ENCODE measurements around the gene SGCB.
A peak's percentile ranks its signal among the peaks of the same experiment; 100 is the strongest.

SGCB gene

DNA sequence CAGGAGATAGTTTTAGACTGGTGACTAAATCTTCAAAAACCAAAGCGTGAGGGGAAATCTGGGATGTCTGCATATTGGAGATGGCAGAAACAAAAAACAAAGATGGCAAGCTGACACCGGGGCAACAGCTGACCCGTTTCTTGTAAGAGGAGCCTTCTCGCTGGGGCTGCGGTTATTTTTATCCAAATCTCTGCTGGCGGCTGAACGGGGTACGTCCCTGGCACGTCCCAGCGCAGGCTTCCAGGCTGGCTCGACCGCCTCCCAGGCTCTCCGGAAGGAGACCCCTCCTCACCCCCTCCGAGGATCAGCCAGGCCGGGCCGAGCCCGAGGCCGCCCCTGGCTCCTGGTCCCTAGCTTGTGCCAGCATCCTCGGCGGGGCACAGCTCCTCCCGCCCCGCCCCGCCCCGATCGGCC is 403 bp downstream of the SGCB start:
- Histone ChIP-seq H4K5ac (ENCODE audit: low read length) (no peak overlapping the region), H2BK120ac (ENCODE audit: low read depth, low read length) (peak overlapping the region; percentile 82), H2AK5ac (ENCODE audit: low read length) (no peak overlapping the region), H3K4me2 (ENCODE audit: low read length) (peak overlapping the region; percentile 35), H3K23ac (ENCODE audit: low read length) (no peak overlapping the region), H3K27ac (ENCODE audit: low read depth, low read length) (no peak overlapping the region), H3K4me1 (ENCODE audit: control insufficient read depth, low read depth, low read length) (no peaks in the 10 kb centered on the region), H3K79me2 (ENCODE audit: control insufficient read depth, insufficient read depth, low read length) (peaks cover 4% of the 10 kb centered on the region), H3K56ac (ENCODE audit: low read length) (peak overlapping the region; percentile 81), H3K18ac (ENCODE audit: low read length) (peak overlapping the region; percentile 98), H3K4ac (ENCODE audit: low read depth, low read length) (peak overlapping the region; percentile 78), H4K8ac (ENCODE audit: low read depth, low read length) (peak overlapping the region; percentile 95), H3K79me1 (ENCODE audit: low read length) (peaks cover 7% of the 10 kb centered on the region), H3K9ac (ENCODE audit: low read length) (peak overlapping the region; percentile 79), H2BK5ac (ENCODE audit: low read length) (no peak overlapping the region), H2BK15ac (replicated peaks; ENCODE audit: low read depth) (no peak overlapping the region), H3K36me3 (ENCODE audit: control insufficient read depth, insufficient read depth, low read length) (no peaks in the 10 kb centered on the region), H3K27me3 (ENCODE audit: insufficient read depth, low read length, poor library complexity) (no peaks in the 10 kb centered on the region), H3K4me3 (ENCODE audit: low read length) (peak overlapping the region; percentile 62)
- peak; percentile 51 for DNase-seq
- WGBS (ENCODE audit: extremely low coverage, insufficient coverage, low lambda C conversion rate): no CpG with 5 or more reads among the region's 25 CpGs

GRCh38 chr4:52036886-52037530 is 1.1 kb downstream of the SGCB start:
- Histone ChIP-seq H3K18ac (ENCODE audit: low read length) (no peak overlapping the region), H3K79me2 (ENCODE audit: control insufficient read depth, insufficient read depth, low read length) (peaks cover 4% of the 10 kb centered on the region), H3K36me3 (ENCODE audit: control insufficient read depth, insufficient read depth, low read length) (no peaks in the 10 kb centered on the region), H4K8ac (ENCODE audit: low read depth, low read length) (no peak overlapping the region), H4K5ac (ENCODE audit: low read length) (no peak overlapping the region), H3K4me1 (ENCODE audit: control insufficient read depth, low read depth, low read length) (no peaks in the 10 kb centered on the region), H3K4me2 (ENCODE audit: low read length) (no peak overlapping the region), H3K56ac (ENCODE audit: low read length) (no peak overlapping the region), H2BK15ac (replicated peaks; ENCODE audit: low read depth) (no peak overlapping the region), H3K27me3 (ENCODE audit: insufficient read depth, low read length, poor library complexity) (no peaks in the 10 kb centered on the region), H3K4ac (ENCODE audit: low read depth, low read length) (no peak overlapping the region), H2BK120ac (ENCODE audit: low read depth, low read length) (no peak overlapping the region), H3K27ac (ENCODE audit: low read depth, low read length) (no peak overlapping the region), H3K79me1 (ENCODE audit: low read length) (peaks cover 7% of the 10 kb centered on the region), H3K23ac (ENCODE audit: low read length) (no peak overlapping the region), H3K9ac (ENCODE audit: low read length) (no peak overlapping the region), H2AK5ac (ENCODE audit: low read length) (no peak overlapping the region), H3K4me3 (ENCODE audit: low read length) (no peak overlapping the region), H2BK5ac (ENCODE audit: low read length) (no peak overlapping the region)
- no CpG with 5 or more reads among the region's 7 CpGs for WGBS (ENCODE audit: extremely low coverage, insufficient coverage, low lambda C conversion rate)
- no peak for DNase-seq

GRCh38 chr4:52035190-52035589 is 2.9 kb downstream of the SGCB start:
- H3K9ac ChIP-seq (ENCODE audit: low read length): no peak overlapping the region

GRCh38 chr4:52032005-52032404 is 6.1 kb downstream of the SGCB start:
- no peak for DNase-seq
- Histone ChIP-seq H2BK15ac (replicated peaks; ENCODE audit: low read depth) (no peak overlapping the region), H3K79me1 (ENCODE audit: low read length) (peaks cover 7% of the 10 kb centered on the region), H2BK5ac (ENCODE audit: low read length) (no peak overlapping the region), H3K9ac (ENCODE audit: low read length) (no peak overlapping the region), H3K4me2 (ENCODE audit: low read length) (no peak overlapping the region), H3K23ac (ENCODE audit: low read length) (no peak overlapping the region), H2AK5ac (ENCODE audit: low read length) (no peak overlapping the region), H3K18ac (ENCODE audit: low read length) (no peak overlapping the region), H3K4me1 (ENCODE audit: control insufficient read depth, low read depth, low read length) (no peaks in the 10 kb centered on the region), H3K36me3 (ENCODE audit: control insufficient read depth, insufficient read depth, low read length) (peaks cover 1% of the 10 kb centered on the region), H3K27ac (ENCODE audit: low read depth, low read length) (no peak overlapping the region), H3K79me2 (ENCODE audit: control insufficient read depth, insufficient read depth, low read length) (peaks cover 4% of the 10 kb centered on the region), H3K56ac (ENCODE audit: low read length) (no peak overlapping the region), H2BK120ac (ENCODE audit: low read depth, low read length) (no peak overlapping the region), H4K8ac (ENCODE audit: low read depth, low read length) (no peak overlapping the region), H4K5ac (ENCODE audit: low read length) (no peak overlapping the region), H3K27me3 (ENCODE audit: insufficient read depth, low read length, poor library complexity) (no peaks in the 10 kb centered on the region), H3K4ac (ENCODE audit: low read depth, low read length) (no peak overlapping the region), H3K4me3 (ENCODE audit: low read length) (no peak overlapping the region)
- WGBS (ENCODE audit: extremely low coverage, insufficient coverage, low lambda C conversion rate): no CpG with 5 or more reads among the region's 1 CpG

More at GRCh38 chr4:52035190-52035589, 2.9 kb downstream of the SGCB start:
- Histone ChIP-seq H3K27ac (ENCODE audit: low read depth, low read length) (no peak overlapping the region), H3K27me3 (ENCODE audit: insufficient read depth, low read length, poor library complexity) (no peaks in the 10 kb centered on the region), H3K56ac (ENCODE audit: low read length) (no peak overlapping the region), H2AK5ac (ENCODE audit: low read length) (no peak overlapping the region), H3K79me1 (ENCODE audit: low read length) (peaks cover 7% of the 10 kb centered on the region), H3K23ac (ENCODE audit: low read length) (no peak overlapping the region), H3K79me2 (ENCODE audit: control insufficient read depth, insufficient read depth, low read length) (peaks cover 4% of the 10 kb centered on the region), H2BK5ac (ENCODE audit: low read length) (no peak overlapping the region), H2BK15ac (replicated peaks; ENCODE audit: low read depth) (no peak overlapping the region), H3K4me3 (ENCODE audit: low read length) (no peak overlapping the region), H3K36me3 (ENCODE audit: control insufficient read depth, insufficient read depth, low read length) (no peaks in the 10 kb centered on the region), H3K4ac (ENCODE audit: low read depth, low read length) (no peak overlapping the region), H3K4me2 (ENCODE audit: low read length) (no peak overlapping the region), H2BK120ac (ENCODE audit: low read depth, low read length) (no peak overlapping the region), H3K4me1 (ENCODE audit: control insufficient read depth, low read depth, low read length) (no peaks in the 10 kb centered on the region), H4K5ac (ENCODE audit: low read length) (no peak overlapping the region), H4K8ac (ENCODE audit: low read depth, low read length) (no peak overlapping the region), H3K18ac (ENCODE audit: low read length) (no peak overlapping the region)
- no CpG with 5 or more reads among the region's 2 CpGs for whole genome bisulfite sequencing (ENCODE audit: extremely low coverage, insufficient coverage, low lambda C conversion rate)
- DNase-seq: no peak

DNA sequence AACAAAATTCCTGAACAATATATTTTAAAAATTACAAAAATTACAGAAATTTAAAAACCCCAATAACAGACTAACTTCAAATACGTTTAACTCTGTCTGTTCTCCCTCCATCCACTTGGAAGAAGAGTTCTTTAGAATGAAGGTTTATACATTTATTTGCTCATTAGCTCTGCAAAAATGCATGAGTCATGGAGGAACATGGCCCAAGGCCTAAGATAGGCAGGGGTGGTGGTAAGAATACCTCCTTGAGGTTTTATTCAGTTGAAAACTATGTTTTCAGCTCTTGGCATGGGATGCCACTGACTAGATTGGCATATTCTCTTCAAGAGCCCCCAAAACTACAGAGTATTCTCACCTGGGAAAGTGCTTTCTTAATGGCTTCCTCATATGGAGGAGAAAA is 9.1 kb downstream of the SGCB start:
- Histone ChIP-seq H4K5ac (ENCODE audit: low read length) (no peak overlapping the region), H3K36me3 (ENCODE audit: control insufficient read depth, insufficient read depth, low read length) (peaks cover 1% of the 10 kb centered on the region), H4K8ac (ENCODE audit: low read depth, low read length) (no peak overlapping the region), H3K4me1 (ENCODE audit: control insufficient read depth, low read depth, low read length) (no peaks in the 10 kb centered on the region), H2BK5ac (ENCODE audit: low read length) (no peak overlapping the region), H3K79me2 (ENCODE audit: control insufficient read depth, insufficient read depth, low read length) (no peaks in the 10 kb centered on the region), H3K4ac (ENCODE audit: low read depth, low read length) (no peak overlapping the region), H3K27me3 (ENCODE audit: insufficient read depth, low read length, poor library complexity) (no peaks in the 10 kb centered on the region), H3K56ac (ENCODE audit: low read length) (no peak overlapping the region), H3K4me3 (ENCODE audit: low read length) (no peak overlapping the region), H2BK15ac (replicated peaks; ENCODE audit: low read depth) (no peak overlapping the region), H3K4me2 (ENCODE audit: low read length) (no peak overlapping the region), H3K18ac (ENCODE audit: low read length) (no peak overlapping the region), H2BK120ac (ENCODE audit: low read depth, low read length) (no peak overlapping the region), H3K9ac (ENCODE audit: low read length) (no peak overlapping the region), H3K79me1 (ENCODE audit: low read length) (peaks cover 2% of the 10 kb centered on the region), H3K23ac (ENCODE audit: low read length) (no peak overlapping the region), H3K27ac (ENCODE audit: low read depth, low read length) (no peak overlapping the region), H2AK5ac (ENCODE audit: low read length) (no peak overlapping the region)
- no peak for DNase-seq
- 100% methylated on average over 1 of the region's 1 CpG for WGBS (ENCODE audit: extremely low coverage, insufficient coverage, low lambda C conversion rate)
